Caco-2 (cell line): ENCODE results near the gene ILF3. TPM values are rescaled to one million over a fixed set of nuclear protein-coding genes. Genes with fewer than 3 reads are reported as not detected.
A peak's percentile ranks its signal among the peaks of the same experiment; 100 is the strongest.

Experiments used
- BruUV-seq: library from RNA; stranded (reverse); fragments of 400-500 nt; replicated peaks from 2 replicates; lab custom pipeline; 2021; lab: Mats Ljungman, UMichigan
- CTCF ChIA-PET: fragments of 300-600 bp; sonication (Branson Sonifier 250); formaldehyde crosslinking; loops from one replicate; lab custom pipeline; 2022; ENCODE audit warnings: antibody characterized with exemption; lab: Charles Lee
- POLR2A ChIA-PET: fragments of 300-600 bp; sonication (Branson Sonifier 250); formaldehyde crosslinking; loops from one replicate; lab custom pipeline; 2022; ENCODE audit warnings: antibody characterized with exemption; lab: Charles Lee
- DNase-seq, 2 experiments: peaks; one replicate each; pipeline versions ENCODE4 v3.0.0 to v3.0.0-alpha.2; 2020 to 2022
- H3K27me3 ChIP-seq: replicated peaks from 2 replicates; pipeline ENCODE4 v1.6.0; 2011; ENCODE audit warnings: low read length; ENCODE audit not compliant: control insufficient read depth, insufficient read depth
- H3K36me3 ChIP-seq: 2 replicates; pipeline ENCODE4 v1.5.1; 2011; ENCODE audit warnings: low read length; ENCODE audit not compliant: control insufficient read depth, insufficient read depth
- H3K4me1 ChIP-seq: fragments of 250-450 bp; sonication (Bioruptor Pico); 2 replicates; pipeline ENCODE4 v1.5.1; 2020; ENCODE audit warnings: mild to moderate bottlenecking
- H3K4me3 ChIP-seq: 2 replicates; pipeline ENCODE4 v1.5.1; 2011; ENCODE audit warnings: low read depth, mild to moderate bottlenecking, control low read depth, low read length
- H3K9me3 ChIP-seq: fragments of 250-450 bp; sonication (Bioruptor Pico); 2 replicates; pipeline ENCODE4 v1.5.1; 2020; ENCODE audit warnings: mild to moderate bottlenecking, moderate library complexity
- H3K27ac Mint-ChIP-seq: one replicate; pipeline ENCODE4 v1.8.0; 2022; ENCODE audit warnings: mixed read lengths; ENCODE audit not compliant: unreplicated experiment
- H3K27me3 Mint-ChIP-seq: one replicate; pipeline ENCODE4 v1.8.0; 2022; ENCODE audit warnings: mixed read lengths; ENCODE audit not compliant: insufficient read depth, unreplicated experiment
- H3K36me3 Mint-ChIP-seq: one replicate; pipeline ENCODE4 v1.8.0; 2022; ENCODE audit warnings: mild to moderate bottlenecking, mixed read lengths; ENCODE audit not compliant: insufficient read depth, unreplicated experiment
- H3K4me1 Mint-ChIP-seq: one replicate; pipeline ENCODE4 v1.8.0; 2022; ENCODE audit warnings: low read depth, mixed read lengths; ENCODE audit not compliant: unreplicated experiment
- H3K4me3 Mint-ChIP-seq: one replicate; pipeline ENCODE4 v1.8.0; 2022; ENCODE audit warnings: mild to moderate bottlenecking, moderate library complexity, mixed read lengths; ENCODE audit not compliant: unreplicated experiment
- H3K9me3 Mint-ChIP-seq: one replicate; pipeline ENCODE4 v1.8.0; 2022; ENCODE audit warnings: mixed read lengths; ENCODE audit not compliant: unreplicated experiment
- intact Hi-C: fragments of 100-400 bp; cut with micrococcal nuclease; formaldehyde crosslinking; loops from one replicate; pipeline ENCODE4 v1.10.0; 2022; ENCODE audit not compliant: unreplicated experiment
- total RNA-seq: library from RNA; stranded (reverse); gene quantifications from 2 replicates; pipeline ENCODE4 v1.2.3, GENCODE V29; 2022
- TF ChIP-seq, protein P1 (sequence below), 2 experiments: fragments of 200-600 bp in 1 of 2; IDR thresholded peaks; 1 replicate in 1 of 2; 2 replicates in 1 of 2; pipeline versions ENCODE4 v1.5.1 to v1.8.0; 2011 to 2022; ENCODE audit warnings: antibody characterized with exemption in 1 of 2, control low read depth in 1 of 2, inconsistent platforms in 1 of 2, low read depth in 1 of 2, low read length in 1 of 2, mild to moderate bottlenecking in 1 of 2, moderate library complexity in 1 of 2; ENCODE audit not compliant: insufficient read depth in 1 of 2, severe bottlenecking in 1 of 2, unreplicated experiment in 1 of 2

The ILF3 gene
- total RNA-seq, 1 experiment from 2014 or later = 399 TPM

- H3K36me3 ChIP-seq = no peaks in the 10 kb centered on the region
- TF ChIP-seq, protein P1, sequence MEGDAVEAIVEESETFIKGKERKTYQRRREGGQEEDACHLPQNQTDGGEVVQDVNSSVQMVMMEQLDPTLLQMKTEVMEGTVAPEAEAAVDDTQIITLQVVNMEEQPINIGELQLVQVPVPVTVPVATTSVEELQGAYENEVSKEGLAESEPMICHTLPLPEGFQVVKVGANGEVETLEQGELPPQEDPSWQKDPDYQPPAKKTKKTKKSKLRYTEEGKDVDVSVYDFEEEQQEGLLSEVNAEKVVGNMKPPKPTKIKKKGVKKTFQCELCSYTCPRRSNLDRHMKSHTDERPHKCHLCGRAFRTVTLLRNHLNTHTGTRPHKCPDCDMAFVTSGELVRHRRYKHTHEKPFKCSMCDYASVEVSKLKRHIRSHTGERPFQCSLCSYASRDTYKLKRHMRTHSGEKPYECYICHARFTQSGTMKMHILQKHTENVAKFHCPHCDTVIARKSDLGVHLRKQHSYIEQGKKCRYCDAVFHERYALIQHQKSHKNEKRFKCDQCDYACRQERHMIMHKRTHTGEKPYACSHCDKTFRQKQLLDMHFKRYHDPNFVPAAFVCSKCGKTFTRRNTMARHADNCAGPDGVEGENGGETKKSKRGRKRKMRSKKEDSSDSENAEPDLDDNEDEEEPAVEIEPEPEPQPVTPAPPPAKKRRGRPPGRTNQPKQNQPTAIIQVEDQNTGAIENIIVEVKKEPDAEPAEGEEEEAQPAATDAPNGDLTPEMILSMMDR (IDR thresholded peaks at IDR 0.05; ENCODE audit: insufficient read depth in 1 of 2, low read depth in 1 of 2, low read length in 1 of 2, severe bottlenecking in 1 of 2, unreplicated experiment in 1 of 2) = no peak
- intact Hi-C loops = no loop called here
- POLR2A ChIA-PET = no interaction called here
- Mint-ChIP-seq H3K36me3 (peaks cover 15% of the 10 kb centered on the region), H3K27me3 (no peaks in the 10 kb centered on the region), H3K4me3 (no peak overlapping the region), H3K27ac (no peak overlapping the region), H3K4me1 (no peaks in the 10 kb centered on the region), H3K9me3 (no peaks in the 10 kb centered on the region)
- no peak overlapping the region for H3K4me3 ChIP-seq
- DNase-seq = no peak
- no peaks in the 10 kb centered on the region for H3K4me1 ChIP-seq
- H3K9me3 ChIP-seq = no peaks in the 10 kb centered on the region
- CTCF ChIA-PET = no interaction called here
- no TSS peak for BruUV-seq
- H3K27me3 ChIP-seq = no peaks in the 10 kb centered on the region
Measured at GRCh38 chr19:10713317-10713716, 59.2 kb downstream of the ILF3 start.

DNA sequence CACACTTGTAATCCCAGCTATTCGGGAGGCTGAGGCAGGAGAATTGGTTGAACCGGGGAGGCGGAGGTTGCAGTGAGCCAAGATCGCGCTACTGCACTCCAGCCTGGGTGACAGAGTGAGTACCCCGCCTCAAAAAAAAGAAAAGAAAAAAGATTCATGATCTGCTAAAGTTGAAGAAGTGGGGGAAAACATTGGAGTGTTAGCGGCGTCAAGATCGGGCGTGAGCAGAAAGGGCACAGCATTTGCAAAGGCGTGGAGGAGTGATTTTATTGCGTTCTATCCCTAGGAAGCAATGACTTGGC lies 62.9 kb downstream of the ILF3 start:
- intact Hi-C loops = loop anchor here (1.0 kb wide), 4 partner anchors 10 to 147 kb away; partner anchors contain the start of gene TMED1
- BruUV-seq = no TSS peak
- Mint-ChIP-seq H3K4me3 (peak overlapping the region; percentile 48), H3K4me1 (peaks cover 8% of the 10 kb centered on the region), H3K27me3 (no peaks in the 10 kb centered on the region), H3K9me3 (no peaks in the 10 kb centered on the region), H3K27ac (peak overlapping the region; percentile 53), H3K36me3 (peaks cover 10% of the 10 kb centered on the region)
- H3K27me3 ChIP-seq = no peaks in the 10 kb centered on the region
- H3K36me3 ChIP-seq = peaks cover 2% of the 10 kb centered on the region; the same call in 1 of the 2 replicates
- 0 out of 2 replicates have a peak, but pooled peaks cover 5% of the 10 kb centered on the region for H3K4me1 ChIP-seq
- TF ChIP-seq, protein P1 (IDR thresholded peaks at IDR 0.05; ENCODE audit: insufficient read depth in 1 of 2, low read depth in 1 of 2, low read length in 1 of 2, severe bottlenecking in 1 of 2, unreplicated experiment in 1 of 2) = no peak
- H3K9me3 ChIP-seq = no peaks in the 10 kb centered on the region
- H3K4me3 ChIP-seq = no peak overlapping the region
- no peak for DNase-seq
- ChIA-PET POLR2A (interaction anchor here (0.7 to 2.1 kb wide), 4 partner anchors 10 to 147 kb away, joined by 4 to 19 read pairs (median 5); partner anchors contain the start of gene TMED1), CTCF (interaction anchor here (0.6 to 1.9 kb wide), 16 partner anchors 10 to 642 kb away, joined by 3 to 20 read pairs (median 4); partner anchors contain the start of genes LDLR, QTRT1 and TMED1)

- TF ChIP-seq, protein P1 (IDR thresholded peaks at IDR 0.05; ENCODE audit: insufficient read depth in 1 of 2, low read depth in 1 of 2, low read length in 1 of 2, severe bottlenecking in 1 of 2, unreplicated experiment in 1 of 2) = peak; percentile 60 to 74
- H3K9me3 Mint-ChIP-seq = no peaks in the 10 kb centered on the region
- peaks cover 8% of the 10 kb centered on the region for H3K4me1 Mint-ChIP-seq
- H3K27me3 ChIP-seq = no peaks in the 10 kb centered on the region
- BruUV-seq = no TSS peak
- 0 out of 2 replicates have a peak, but pooled peaks cover 5% of the 10 kb centered on the region for H3K4me1 ChIP-seq
- ChIA-PET CTCF (interaction anchor here (0.5 to 1.9 kb wide), 22 partner anchors 9 to 642 kb away, joined by 3 to 20 read pairs (median 4); partner anchors contain the start of genes LDLR, QTRT1 and TMED1), POLR2A (interaction anchor here (0.7 to 2.1 kb wide), 5 partner anchors 11 to 147 kb away, joined by 3 to 19 read pairs (median 4); partner anchors contain the start of gene TMED1)
- no peaks in the 10 kb centered on the region for H3K27me3 Mint-ChIP-seq
- peak within 1 kb of the TSS; percentile 76 for H3K27ac Mint-ChIP-seq
- no peaks in the 10 kb centered on the region for H3K9me3 ChIP-seq
- intact Hi-C loops = loop anchor here (1.0 kb wide), 4 partner anchors 10 to 147 kb away; partner anchors contain the start of gene TMED1
- H3K4me3 Mint-ChIP-seq = peak within 1 kb of the TSS; percentile 93
- H3K36me3 Mint-ChIP-seq = peaks cover 10% of the 10 kb centered on the region
- peak within 1 kb of the TSS; percentile 99 for H3K4me3 ChIP-seq
- peaks cover 2% of the 10 kb centered on the region; the same call in 1 of the 2 replicates for H3K36me3 ChIP-seq
- peak; percentile 99 for DNase-seq
Measured at GRCh38 chr19:10717356-10718204, 63.4 kb downstream of the ILF3 start, which contains the start of gene DNM2. Gene DNM2 (plus strand): TSS chr19:10718079. CDS start chr19:10718243, 164 bp downstream.
